Measurements from ENCODE around the gene LDHD. TPM values are rescaled to one million over a fixed set of nuclear protein-coding genes. Genes with fewer than 3 reads are reported as not detected.
"Not testable (repeated sequence)": the region's sequence is repeated elsewhere in the genome, so short reads cannot be mapped to it uniquely, and the experiment has no call there.

LDHD gene
- total RNA-seq, 5 donors from 2014 or later (not counting 1 experiment from before 2014, with no cell fraction given), result 0.13 to 0.47 (median 0.26) TPM; not detected in 2

GRCh38 chr16:75130150-75130771 lies 13.7 kb upstream of the LDHD start:
- Mint-ChIP-seq H3K27me3 (peaks cover 4 to 7% of the 10 kb centered on the region in 2 donors), H3K27ac (no peak overlapping the region), H3K36me3 (no peaks in the 10 kb centered on the region), H3K4me3 (no peak overlapping the region), H3K4me1 (peaks cover 9 to 22% (median 11%) of the 10 kb centered on the region in 3 donors), H3K9me3 (peaks cover 0 to 9% (median 8%) of the 10 kb centered on the region in 3 donors)
- ATAC-seq (replicated peaks in 1 of 4) (no peak), DNase-seq (no peak)
- Histone ChIP-seq H3K27ac (ENCODE audit: low read length) (no peak overlapping the region), H3K36me3 (ENCODE audit: control insufficient read depth in 2 of 2, extremely low read depth in 1 of 2, insufficient read depth in 1 of 2, low read length in 1 of 2) (no peaks in the 10 kb centered on the region), H3K4me1 (ENCODE audit: control insufficient read depth in 1 of 2, extremely low read depth in 1 of 2, insufficient read depth in 2 of 2, low read length in 2 of 2) (peaks cover 0 to 3% of the 10 kb centered on the region in 2 experiments), H3K9me3 (no peaks in the 10 kb centered on the region), H3K27me3 (replicated peaks in 1 of 2; ENCODE audit: control insufficient read depth in 2 of 2, extremely low read depth in 1 of 2, insufficient read depth in 2 of 2, low read length in 1 of 2) (peaks cover 0 to 5% of the 10 kb centered on the region in 2 experiments), H3K4me3 (ENCODE audit: control insufficient read depth in 1 of 2, extremely low read depth in 1 of 2, low read length in 1 of 2) (no peak overlapping the region)
- ChIA-PET CTCF (interaction anchor here in 1 of 2 donors (1.0 kb wide), 1 partner anchor 19 kb away, joined by 3 read pairs; no protein-coding TSS in a partner anchor), POLR2A (no interaction called here)
- 14% methylated on average over 1 of the region's 9 CpGs for WGBS (ENCODE audit: insufficient coverage)

GRCh38 chr16:75129421-75130149 lies 13.0 kb upstream of the LDHD start:
- H3K4me3 ChIP-seq (ENCODE audit: control insufficient read depth in 1 of 2, extremely low read depth in 1 of 2, low read length in 1 of 2); H3K27ac Mint-ChIP-seq; H3K4me1 ChIP-seq (ENCODE audit: control insufficient read depth in 1 of 2, extremely low read depth in 1 of 2, insufficient read depth in 2 of 2, low read length in 2 of 2); H3K27ac ChIP-seq (ENCODE audit: low read length); H3K9me3 Mint-ChIP-seq; H3K36me3 ChIP-seq (ENCODE audit: control insufficient read depth in 2 of 2, extremely low read depth in 1 of 2, insufficient read depth in 1 of 2, low read length in 1 of 2); POLR2A ChIA-PET; ATAC-seq (replicated peaks in 1 of 4); H3K4me3 Mint-ChIP-seq; DNase-seq; H3K36me3 Mint-ChIP-seq; H3K9me3 ChIP-seq; H3K27me3 ChIP-seq (replicated peaks in 1 of 2; ENCODE audit: control insufficient read depth in 2 of 2, extremely low read depth in 1 of 2, insufficient read depth in 2 of 2, low read length in 1 of 2); H3K27me3 Mint-ChIP-seq: not testable (repeated sequence)
- 100% methylated on average over 1 of the region's 5 CpGs for WGBS (ENCODE audit: insufficient coverage)
- peaks cover 9 to 22% (median 11%) of the 10 kb centered on the region in 3 donors for H3K4me1 Mint-ChIP-seq
- CTCF ChIA-PET, result interaction anchor here in 1 of 2 donors (1.0 kb wide), 1 partner anchor 19 kb away, joined by 3 read pairs; no protein-coding TSS in a partner anchor

GRCh38 chr16:75127713-75128415 lies 11.3 kb upstream of the LDHD start:
- Mint-ChIP-seq H3K27ac (no peak overlapping the region), H3K27me3 (peaks cover 4 to 7% of the 10 kb centered on the region in 2 donors), H3K36me3 (no peaks in the 10 kb centered on the region), H3K4me1 (peaks cover 9 to 22% (median 11%) of the 10 kb centered on the region in 3 donors), H3K4me3 (no peak overlapping the region), H3K9me3 (peaks cover 0 to 9% (median 8%) of the 10 kb centered on the region in 3 donors)
- Histone ChIP-seq H3K9me3 (no peaks in the 10 kb centered on the region), H3K27ac (ENCODE audit: low read length) (no peak overlapping the region), H3K4me3 (ENCODE audit: control insufficient read depth in 1 of 2, extremely low read depth in 1 of 2, low read length in 1 of 2) (no peak overlapping the region), H3K36me3 (ENCODE audit: control insufficient read depth in 2 of 2, extremely low read depth in 1 of 2, insufficient read depth in 1 of 2, low read length in 1 of 2) (no peaks in the 10 kb centered on the region), H3K4me1 (ENCODE audit: control insufficient read depth in 1 of 2, extremely low read depth in 1 of 2, insufficient read depth in 2 of 2, low read length in 2 of 2) (peaks cover 0 to 3% of the 10 kb centered on the region in 2 experiments), H3K27me3 (replicated peaks in 1 of 2; ENCODE audit: control insufficient read depth in 2 of 2, extremely low read depth in 1 of 2, insufficient read depth in 2 of 2, low read length in 1 of 2) (peaks cover 0 to 5% of the 10 kb centered on the region in 2 experiments)
- ATAC-seq (replicated peaks in 1 of 4) (no peak), DNase-seq (no peak)
- no CpG with 5 or more reads among the region's 4 CpGs for WGBS (ENCODE audit: insufficient coverage)
- ChIA-PET CTCF (no interaction called here), POLR2A (no interaction called here)

GRCh38 chr16:75122609-75123008 lies 6.0 kb upstream of the LDHD start:
- H3K4me3 Mint-ChIP-seq, result no peak overlapping the region
- H3K9me3 Mint-ChIP-seq, result peaks cover 0 to 22% (median 17%) of the 10 kb centered on the region in 3 donors
- H3K4me3 ChIP-seq (ENCODE audit: control insufficient read depth in 1 of 2, extremely low read depth in 1 of 2, low read length in 1 of 2), result no peak overlapping the region
- H3K27me3 Mint-ChIP-seq, result no peaks in the 10 kb centered on the region
- peaks cover 2% of the 10 kb centered on the region for H3K9me3 ChIP-seq
- H3K27ac Mint-ChIP-seq, result no peak overlapping the region
- ChIA-PET POLR2A (no interaction called here), CTCF (no interaction called here)
- no peaks in the 10 kb centered on the region for H3K4me1 Mint-ChIP-seq
- H3K4me1 ChIP-seq (ENCODE audit: control insufficient read depth in 1 of 2, extremely low read depth in 1 of 2, insufficient read depth in 2 of 2, low read length in 2 of 2), result no peaks in the 10 kb centered on the region
- no CpG with 5 or more reads among the region's 1 CpG for WGBS (ENCODE audit: insufficient coverage)
- no peaks in the 10 kb centered on the region for H3K36me3 ChIP-seq (ENCODE audit: control insufficient read depth in 2 of 2, extremely low read depth in 1 of 2, insufficient read depth in 1 of 2, low read length in 1 of 2)
- H3K27ac ChIP-seq (ENCODE audit: low read length), result no peak overlapping the region
- no peak for DNase-seq
- no peak for ATAC-seq (replicated peaks in 1 of 4)
- no peaks in the 10 kb centered on the region for H3K27me3 ChIP-seq (replicated peaks in 1 of 2; ENCODE audit: control insufficient read depth in 2 of 2, extremely low read depth in 1 of 2, insufficient read depth in 2 of 2, low read length in 1 of 2)
- H3K36me3 Mint-ChIP-seq, result peaks cover 3% of the 10 kb centered on the region

GRCh38 chr16:75121949-75122568 lies 5.5 kb upstream of the LDHD start:
- ChIA-PET POLR2A (interaction anchor here in 1 of 2 donors (0.5 kb wide), 1 partner anchor 476 kb away, joined by 3 read pairs; no protein-coding TSS in a partner anchor), CTCF (interaction anchor here in 1 of 2 donors (0.8 kb wide), 1 partner anchor 11 kb away, joined by 5 read pairs; no protein-coding TSS in a partner anchor)
- no peaks in the 10 kb centered on the region for H3K36me3 ChIP-seq (ENCODE audit: control insufficient read depth in 2 of 2, extremely low read depth in 1 of 2, insufficient read depth in 1 of 2, low read length in 1 of 2)
- H3K27ac ChIP-seq (ENCODE audit: low read length), result no peak overlapping the region
- Mint-ChIP-seq H3K27ac (no peak overlapping the region), H3K9me3 (peaks cover 0 to 17% (median 11%) of the 10 kb centered on the region in 3 donors), H3K36me3 (peaks cover 3% of the 10 kb centered on the region), H3K27me3 (no peaks in the 10 kb centered on the region), H3K4me3 (no peak overlapping the region), H3K4me1 (no peaks in the 10 kb centered on the region)
- no peaks in the 10 kb centered on the region for H3K27me3 ChIP-seq (replicated peaks in 1 of 2; ENCODE audit: control insufficient read depth in 2 of 2, extremely low read depth in 1 of 2, insufficient read depth in 2 of 2, low read length in 1 of 2)
- 95% methylated on average over 4 of the region's 6 CpGs for WGBS (ENCODE audit: insufficient coverage)
- H3K9me3 ChIP-seq, result peaks cover 2% of the 10 kb centered on the region
- DNase-seq, result no peak
- ATAC-seq (replicated peaks in 1 of 4), result no peak
- H3K4me1 ChIP-seq (ENCODE audit: control insufficient read depth in 1 of 2, extremely low read depth in 1 of 2, insufficient read depth in 2 of 2, low read length in 2 of 2), result no peaks in the 10 kb centered on the region
- H3K4me3 ChIP-seq (ENCODE audit: control insufficient read depth in 1 of 2, extremely low read depth in 1 of 2, low read length in 1 of 2), result no peak overlapping the region

- peaks cover 3% of the 10 kb centered on the region for H3K36me3 Mint-ChIP-seq
- ChIA-PET POLR2A (no interaction called here), CTCF (interaction anchor here in 1 of 2 donors (0.8 kb wide), 1 partner anchor 79 kb away, joined by 3 read pairs; no protein-coding TSS in a partner anchor)
- Histone ChIP-seq H3K9me3 (peaks cover 2% of the 10 kb centered on the region), H3K27ac (ENCODE audit: low read length) (no peak overlapping the region), H3K36me3 (ENCODE audit: control insufficient read depth in 2 of 2, extremely low read depth in 1 of 2, insufficient read depth in 1 of 2, low read length in 1 of 2) (no peaks in the 10 kb centered on the region), H3K4me3 (ENCODE audit: control insufficient read depth in 1 of 2, extremely low read depth in 1 of 2, low read length in 1 of 2) (no peak overlapping the region), H3K27me3 (replicated peaks in 1 of 2; ENCODE audit: control insufficient read depth in 2 of 2, extremely low read depth in 1 of 2, insufficient read depth in 2 of 2, low read length in 1 of 2) (no peaks in the 10 kb centered on the region), H3K4me1 (ENCODE audit: control insufficient read depth in 1 of 2, extremely low read depth in 1 of 2, insufficient read depth in 2 of 2, low read length in 2 of 2) (peaks cover 0 to 4% of the 10 kb centered on the region in 2 experiments)
- H3K4me1 Mint-ChIP-seq, result peaks cover 0 to 2% (median 0%) of the 10 kb centered on the region in 3 donors
- no peaks in the 10 kb centered on the region for H3K27me3 Mint-ChIP-seq
- H3K9me3 Mint-ChIP-seq, result peaks cover 0 to 14% (median 11%) of the 10 kb centered on the region in 3 donors
- ATAC-seq (replicated peaks in 1 of 4) (no peak), DNase-seq (no peak)
- WGBS (ENCODE audit: insufficient coverage), result 83% methylated on average over 3 of the region's 4 CpGs
- H3K4me3 Mint-ChIP-seq, result no peak overlapping the region
- no peak overlapping the region for H3K27ac Mint-ChIP-seq
Measured at GRCh38 chr16:75120253-75120652, 3.7 kb upstream of the LDHD start.
